Activated CD8-positive, alpha-beta memory T cell treated with anti-CD3 and anti-CD28 coated beads, Interleukin-2, amount 50 U/mL, for 48 hours (primary cell): ENCODE measurements around the gene PSME1.

ENCODE experiments used
- DNase-seq: peaks from one replicate; pipeline ENCODE4 v3.0.0-alpha.2; 2020

Gene PSME1

GRCh38 chr14:24130717-24131548 is 5.1 kb upstream of the PSME1 start:
- no peak for DNase-seq

- no peak for DNase-seq
Observed at GRCh38 chr14:24131549-24131966, 4.4 kb upstream of the PSME1 start.

- peak; percentile 66 for DNase-seq
Observed at GRCh38 chr14:24132061-24132685, 3.8 kb upstream of the PSME1 start.

GRCh38 chr14:24132976-24133375 is 3.0 kb upstream of the PSME1 start:
- DNase-seq, result no peak

- no peak for DNase-seq
Observed at GRCh38 chr14:24133735-24134134, 2.3 kb upstream of the PSME1 start.

GRCh38 chr14:24135584-24135833 is 485 bp upstream of the PSME1 start:
- no peak for DNase-seq

- DNase-seq, result no peak
Observed at GRCh38 chr14:24136684-24137528, 912 bp downstream of the PSME1 start.

- no peak for DNase-seq
Observed at GRCh38 chr14:24137529-24138395, 1.8 kb downstream of the PSME1 start.

GRCh38 chr14:24138396-24139271 is 2.6 kb downstream of the PSME1 start:
- no peak for DNase-seq

GRCh38 chr14:24139272-24139934 is 3.4 kb downstream of the PSME1 start:
- DNase-seq, result no peak

GRCh38 chr14:24141097-24141880 is 5.3 kb downstream of the PSME1 start, which contains the start of gene EMC9:
Gene EMC9 (minus strand): TSS chr14:24141591. CDS start chr14:24141304, 287 bp downstream.
- peak; percentile 99 for DNase-seq

- DNase-seq, result no peak
Observed at GRCh38 chr14:24143511-24143910, 7.5 kb downstream of the PSME1 start.

GRCh38 chr14:24144451-24144850 is 8.5 kb downstream of the PSME1 start:
- no peak for DNase-seq

- no peak for DNase-seq
Observed at GRCh38 chr14:24145219-24145618, 9.2 kb downstream of the PSME1 start.

- DNase-seq, result no peak
Observed at GRCh38 chr14:24145690-24146452, 9.9 kb downstream of the PSME1 start.

- peak; percentile 95 for DNase-seq
Observed at GRCh38 chr14:24146453-24146977, 10.5 kb downstream of the PSME1 start, which contains the start of gene PSME2. Gene PSME2 (minus strand): TSS chr14:24146610. CDS start chr14:24146581, 29 bp downstream.

- peak; percentile 95 for DNase-seq
Observed at GRCh38 chr14:24146978-24147760, 11.2 kb downstream of the PSME1 start, which contains the start of gene RNF31. Gene RNF31 (plus strand): TSS chr14:24147498. CDS start chr14:24147699, 201 bp downstream.
